GM12878 (cell line): ENCODE measurements around the gene DPM2. TPM values are rescaled to one million over a fixed set of nuclear protein-coding genes. Genes with fewer than 3 reads are reported as not detected.

ENCODE experiments used
- ATAC-seq: fragments of 200-7000 bp; cut with Tn5 transposase; 3 replicates; pipeline ENCODE4 v1.9.1; 2020; ENCODE audit warnings: mild to moderate bottlenecking, moderate library complexity
- BruUV-seq: library from RNA; stranded (reverse); fragments of 400-500 nt; replicated peaks from 2 replicates; lab custom pipeline; 2021; lab: Mats Ljungman, UMichigan
- CTCF ChIA-PET: fragments of 300-600 bp; sonication (Branson Sonifier 250); formaldehyde crosslinking; extraction: SDS; loops from one replicate; lab custom pipeline; 2021; ENCODE audit warnings: inconsistent platforms; lab: Yijun Ruan, JAX
- POLR2A ChIA-PET: fragments of 350-600 bp; formaldehyde crosslinking; extraction: SDS; loops from one replicate; lab custom pipeline; 2021; ENCODE audit warnings: inconsistent platforms; lab: Charles Lee
- RAD21 ChIA-PET: fragments of 300-600 bp; sonication (Branson Sonifier 250); formaldehyde crosslinking; loops from one replicate; lab custom pipeline; 2023; ENCODE audit warnings: antibody characterized with exemption; ENCODE audit not compliant: unreplicated experiment; lab: Charles Lee
- SMC1A ChIA-PET: fragments of 300-600 bp; sonication (Branson Sonifier 250); formaldehyde crosslinking; loops from one replicate; lab custom pipeline; 2023; ENCODE audit not compliant: unreplicated experiment, uncharacterized antibody; lab: Charles Lee
- DNase-seq: peaks from one replicate; pipeline ENCODE4 v3.0.0-alpha.2; 2011; ENCODE audit warnings: low read depth, low spot score
- FAIRE-seq: peaks from 3 replicates; lab custom pipeline; 2011; peaks lifted over from hg19 to GRCh38; lab: Jason Lieb, UNC
- H2AFZ ChIP-seq: 2 replicates; pipeline ENCODE4 v1.6.0; 2011; ENCODE audit warnings: low read depth, low read length, control low read depth; ENCODE audit not compliant: control insufficient read depth
- H3K27ac ChIP-seq: 2 replicates; pipeline ENCODE4 v1.5.1; 2011; ENCODE audit warnings: control low read depth; ENCODE audit not compliant: control insufficient read depth, insufficient read depth
- H3K27me3 ChIP-seq, 2 experiments: replicated peaks in 1 of 2; 2 replicates each; pipeline versions ENCODE4 v1.6.0 to v1.6.1; 2011; ENCODE audit warnings: low read length in 1 of 2; ENCODE audit not compliant: control insufficient read depth in 2 of 2, insufficient read depth in 2 of 2
- H3K36me3 ChIP-seq, 2 experiments: 2 replicates each; pipeline ENCODE4 v1.5.1; 2011; ENCODE audit warnings: low read length in 1 of 2; ENCODE audit not compliant: control insufficient read depth in 2 of 2, insufficient read depth in 2 of 2
- H3K4me1 ChIP-seq: 2 replicates; pipeline ENCODE4 v1.6.1; 2011; ENCODE audit warnings: mild to moderate bottlenecking, low read length, moderate library complexity, mixed read lengths; ENCODE audit not compliant: control insufficient read depth, insufficient read depth
- H3K4me2 ChIP-seq: 2 replicates; pipeline ENCODE4 v1.6.0; 2011; ENCODE audit warnings: control low read depth; ENCODE audit not compliant: control insufficient read depth, insufficient read depth
- H3K4me3 ChIP-seq: fragments of 200-600 bp; sonication (generic); 2 replicates; pipeline ENCODE4 v1.5.1; 2016
- H3K79me2 ChIP-seq: 2 replicates; pipeline ENCODE4 v1.6.0; 2011; ENCODE audit warnings: low read length; ENCODE audit not compliant: control insufficient read depth, insufficient read depth
- H3K9ac ChIP-seq: 2 replicates; pipeline ENCODE4 v1.8.0; 2011; ENCODE audit warnings: low read length, control low read depth, mixed read lengths; ENCODE audit not compliant: control insufficient read depth, insufficient read depth
- H3K9me3 ChIP-seq: replicated peaks from 3 replicates; pipeline ENCODE4 v1.5.1; 2011; ENCODE audit warnings: mild to moderate bottlenecking, low read length; ENCODE audit not compliant: control insufficient read depth, insufficient read depth
- H4K20me1 ChIP-seq: 2 replicates; pipeline ENCODE4 v1.6.0; 2011; ENCODE audit not compliant: control insufficient read depth, insufficient read depth
- CHD4 ChIP-seq: fragments of 200-600 bp; sonication (generic); IDR thresholded peaks from 2 replicates; pipeline ENCODE4 v1.6.1; 2016; ENCODE audit warnings: mild to moderate bottlenecking
- IRF4 ChIP-seq: IDR thresholded peaks from 2 replicates; pipeline ENCODE4 v1.6.1; 2011; ENCODE audit warnings: low read depth, low read length
- POLR2A ChIP-seq: IDR thresholded peaks from 2 replicates; pipeline ENCODE4 v1.6.1; 2011; ENCODE audit warnings: low read depth, mild to moderate bottlenecking, low read length
- RAD51 ChIP-seq: fragments of 450-650 bp; IDR thresholded peaks from 2 replicates; pipeline ENCODE4 v1.6.1; 2016; ENCODE audit warnings: moderate library complexity, mild to moderate bottlenecking, inconsistent platforms
- RCOR1 ChIP-seq: conservative IDR thresholded peaks from 2 replicates; pipeline ENCODE4 v1.6.1; 2012; ENCODE audit warnings: low read depth, low read length, improper control_type of control experiment
- RELA ChIP-seq: fragments of 450-650 bp; IDR thresholded peaks from 2 replicates; pipeline ENCODE4 v1.8.0; 2014; ENCODE audit warnings: borderline replicate concordance; ENCODE audit not compliant: partially characterized antibody
- SREBF1 ChIP-seq: IDR thresholded peaks from 2 replicates; pipeline ENCODE4 v1.6.1; 2012; ENCODE audit warnings: mild to moderate bottlenecking, low read length
- ZNF24 ChIP-seq: fragments of 450-650 bp; IDR thresholded peaks from 2 replicates; pipeline ENCODE4 v1.6.1; 2017; ENCODE audit warnings: antibody characterized with exemption, mild to moderate bottlenecking
- WGBS: methylation state at CpG from one replicate; pipeline ENCODE4 v1.1.6; 2016; ENCODE audit warnings: low lambda C conversion rate; ENCODE audit not compliant: insufficient replicate concordance, insufficient coverage; ENCODE audit errors: missing lambda C conversion rate; 5-methylcytosine and 5-hydroxymethylcytosine counted together
- in situ Hi-C: fragments of 300-500 bp; cut with MboI; formaldehyde crosslinking; loops from 9 replicates; pipeline ENCODE4 v1.14.3; 2018; ENCODE audit warnings: mixed read lengths
- intact Hi-C: fragments of 100-400 bp; cut with micrococcal nuclease; formaldehyde crosslinking; loops from one replicate; pipeline ENCODE4 v1.14.2; 2022; ENCODE audit not compliant: unreplicated experiment
- polyA plus RNA-seq, 11 experiments: library from polyadenylated mRNA; depleted of rRNA in 4 of 11; unstranded in 6 of 11; stranded (reverse) in 5 of 11; fragments of >200 nt; fragmentation: Nextera tagmentation in 4 of 11; fragmentation: Illumina TruSeq in 1 of 11; extraction: Ambion mirVana in 4 of 11; extraction: Trizol in 1 of 11; gene quantifications; 1 replicate in 1 of 11; 2 replicates in 10 of 11; pipeline versions ENCODE4 v1.2.1 to v1.2.3, GENCODE V29; 2011 to 2016; ENCODE audit warnings: inconsistent platforms in 2 of 11, missing spikeins in 2 of 11, low read depth in 1 of 11
- total RNA-seq, 4 experiments: library from RNA; depleted of rRNA in 3 of 4; stranded (reverse); fragments of >200 nt in 3 of 4; fragmentation: Illumina TruSeq in 1 of 4; extraction: Trizol in 1 of 4; gene quantifications; 2 replicates each; pipeline versions ENCODE4 v1.2.1 to v1.2.3, GENCODE V29; 2013 to 2021
- TF ChIP-seq, protein P1 (sequence below): fragments of 450-650 bp; formaldehyde crosslinking; IDR thresholded peaks from 2 replicates; pipeline ENCODE4 v1.4.0; 2022; ENCODE audit warnings: mild to moderate bottlenecking, moderate library complexity
- TF ChIP-seq, protein P2 (sequence below): fragments of 450-650 bp; IDR thresholded peaks from 2 replicates; pipeline ENCODE4 v1.6.1; 2017; ENCODE audit warnings: mild to moderate bottlenecking, moderate library complexity

The DPM2 gene
- total and polyA plus RNA-seq, 10 of the 15 experiments (the other 5 are each of a cell fraction or from before 2014, with no cell fraction given): 22.7 to 77.9 (median 44.7) TPM

DNA sequence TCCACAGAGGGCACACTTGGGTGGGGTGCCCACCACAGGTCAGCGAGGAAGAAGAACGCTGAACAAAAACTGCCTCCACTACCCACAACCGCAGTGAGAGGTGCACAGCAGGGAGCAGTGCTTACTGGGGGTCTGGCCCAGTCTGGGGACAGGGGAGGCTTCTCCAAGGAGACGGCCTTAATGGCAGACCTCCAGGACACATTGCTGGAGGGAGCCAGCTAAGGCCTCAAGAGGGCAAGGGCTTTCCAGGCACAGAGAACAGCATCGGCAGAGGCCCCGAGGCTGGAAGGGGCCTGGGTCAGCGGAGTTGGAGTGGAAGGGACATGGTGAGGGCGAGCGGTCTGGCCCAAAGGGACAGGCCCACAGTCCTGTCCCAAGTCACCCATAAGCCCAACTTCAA lies 8.3 kb upstream of the DPM2 start:
- ATAC-seq (no peak), DNase-seq (no peak), FAIRE-seq (no peak)
- ChIA-PET RAD21 (no interaction called here), SMC1A (no interaction called here), POLR2A (no interaction called here), CTCF (interaction anchor here (7.7 to 13.8 kb wide), 2 partner anchors 86 to 91 kb away, joined by 261 to 332 read pairs; no protein-coding TSS in a partner anchor)
- Histone ChIP-seq H3K27me3 (no peaks in the 10 kb centered on the region), H3K9ac (no peak overlapping the region), H3K4me1 (peaks cover 7% of the 10 kb centered on the region), H2AFZ (no peak overlapping the region), H3K36me3 (peaks cover 0 to 11% of the 10 kb centered on the region in 2 experiments; a peak in 3 of 4 replicates), H3K27ac (no peak overlapping the region), H3K4me2 (no peak overlapping the region), H3K4me3 (no peak overlapping the region), H3K79me2 (no peaks in the 10 kb centered on the region), H4K20me1 (no peaks in the 10 kb centered on the region), H3K9me3 (no peaks in the 10 kb centered on the region)
- BruUV-seq: no TSS peak
- in situ Hi-C loops: no loop called here
- no peak for TF ChIP-seq RAD51
- TF ChIP-seq ZNF24: no peak
- 97% methylated on average over 9 of the region's 9 CpGs for WGBS
- intact Hi-C loops: no loop called here

DNA sequence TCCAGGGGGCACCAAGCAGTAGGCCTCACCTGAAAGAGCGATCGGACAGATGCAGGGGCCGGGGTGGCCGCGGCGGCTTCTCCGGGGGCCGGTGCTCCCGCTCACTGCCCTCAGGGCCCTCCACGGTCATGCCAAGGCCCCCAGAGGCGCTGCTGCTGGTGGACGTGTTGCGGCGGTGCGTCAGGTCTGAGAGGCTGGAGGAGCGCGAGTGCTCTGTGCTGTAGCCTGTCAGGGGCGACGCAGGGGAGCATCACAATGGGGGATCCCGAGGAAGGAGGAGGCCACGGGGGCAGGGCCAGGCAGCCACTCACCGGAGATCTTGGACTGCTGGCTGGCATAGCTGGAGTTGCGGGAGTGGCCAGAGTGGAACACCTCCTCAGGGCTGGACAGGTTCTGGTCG lies 7.7 kb upstream of the DPM2 start:
- H3K27me3 ChIP-seq: no peaks in the 10 kb centered on the region
- no peak overlapping the region for H3K4me2 ChIP-seq
- DNase-seq (no peak), ATAC-seq (no peak), FAIRE-seq (no peak)
- no peak overlapping the region for H3K27ac ChIP-seq
- H3K9me3 ChIP-seq: no peaks in the 10 kb centered on the region
- 95% methylated on average over 23 of the region's 24 CpGs for WGBS
- H3K9ac ChIP-seq: no peak overlapping the region
- RAD21 ChIA-PET: interaction anchor here (0.5 kb wide), 1 partner anchor 51 kb away, joined by 3 read pairs; no protein-coding TSS in a partner anchor
- no peak overlapping the region for H2AFZ ChIP-seq
- in situ Hi-C loops (no loop called here), intact Hi-C loops (no loop called here)
- POLR2A ChIA-PET: no interaction called here
- CTCF ChIA-PET: interaction anchor here (5.4 to 7.7 kb wide), 2 partner anchors 91 to 173 kb away, joined by 22 to 261 read pairs; no protein-coding TSS in a partner anchor
- H4K20me1 ChIP-seq: no peaks in the 10 kb centered on the region
- peaks cover 7% of the 10 kb centered on the region for H3K4me1 ChIP-seq
- no TSS peak for BruUV-seq
- H3K79me2 ChIP-seq: no peaks in the 10 kb centered on the region
- H3K36me3 ChIP-seq: peaks cover 0 to 11% of the 10 kb centered on the region in 2 experiments; a peak in 3 of 4 replicates
- no peak overlapping the region for H3K4me3 ChIP-seq
- SMC1A ChIA-PET: interaction anchor here (7.2 kb wide), 1 partner anchor 88 kb away, joined by 84 read pairs; no protein-coding TSS in a partner anchor
- no peak for TF ChIP-seq RELA
- TF ChIP-seq RCOR1: no peak
- TF ChIP-seq, protein P1, sequence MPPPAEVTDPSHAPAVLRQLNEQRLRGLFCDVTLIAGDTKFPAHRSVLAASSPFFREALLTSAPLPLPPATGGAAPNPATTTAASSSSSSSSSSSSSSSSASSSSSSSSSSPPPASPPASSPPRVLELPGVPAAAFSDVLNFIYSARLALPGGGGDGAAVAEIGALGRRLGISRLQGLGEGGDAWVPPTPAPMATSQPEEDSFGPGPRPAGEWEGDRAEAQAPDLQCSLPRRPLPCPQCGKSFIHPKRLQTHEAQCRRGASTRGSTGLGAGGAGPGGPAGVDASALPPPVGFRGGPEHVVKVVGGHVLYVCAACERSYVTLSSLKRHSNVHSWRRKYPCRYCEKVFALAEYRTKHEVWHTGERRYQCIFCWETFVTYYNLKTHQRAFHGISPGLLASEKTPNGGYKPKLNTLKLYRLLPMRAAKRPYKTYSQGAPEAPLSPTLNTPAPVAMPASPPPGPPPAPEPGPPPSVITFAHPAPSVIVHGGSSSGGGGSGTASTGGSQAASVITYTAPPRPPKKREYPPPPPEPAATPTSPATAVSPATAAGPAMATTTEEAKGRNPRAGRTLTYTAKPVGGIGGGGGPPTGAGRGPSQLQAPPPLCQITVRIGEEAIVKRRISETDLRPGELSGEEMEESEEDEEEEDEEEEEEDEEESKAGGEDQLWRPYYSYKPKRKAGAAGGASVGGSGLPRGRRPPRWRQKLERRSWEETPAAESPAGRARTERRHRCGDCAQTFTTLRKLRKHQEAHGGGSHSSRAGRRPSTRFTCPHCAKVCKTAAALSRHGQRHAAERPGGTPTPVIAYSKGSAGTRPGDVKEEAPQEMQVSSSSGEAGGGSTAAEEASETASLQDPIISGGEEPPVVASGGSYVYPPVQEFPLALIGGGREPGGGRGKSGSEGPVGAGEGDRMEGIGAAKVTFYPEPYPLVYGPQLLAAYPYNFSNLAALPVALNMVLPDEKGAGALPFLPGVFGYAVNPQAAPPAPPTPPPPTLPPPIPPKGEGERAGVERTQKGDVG (CRISPR knock-in tag): no peak
- no peak for TF ChIP-seq IRF4
- no peak for TF ChIP-seq CHD4
- no peak for TF ChIP-seq POLR2A
- no peak for TF ChIP-seq SREBF1
- TF ChIP-seq, protein P2, sequence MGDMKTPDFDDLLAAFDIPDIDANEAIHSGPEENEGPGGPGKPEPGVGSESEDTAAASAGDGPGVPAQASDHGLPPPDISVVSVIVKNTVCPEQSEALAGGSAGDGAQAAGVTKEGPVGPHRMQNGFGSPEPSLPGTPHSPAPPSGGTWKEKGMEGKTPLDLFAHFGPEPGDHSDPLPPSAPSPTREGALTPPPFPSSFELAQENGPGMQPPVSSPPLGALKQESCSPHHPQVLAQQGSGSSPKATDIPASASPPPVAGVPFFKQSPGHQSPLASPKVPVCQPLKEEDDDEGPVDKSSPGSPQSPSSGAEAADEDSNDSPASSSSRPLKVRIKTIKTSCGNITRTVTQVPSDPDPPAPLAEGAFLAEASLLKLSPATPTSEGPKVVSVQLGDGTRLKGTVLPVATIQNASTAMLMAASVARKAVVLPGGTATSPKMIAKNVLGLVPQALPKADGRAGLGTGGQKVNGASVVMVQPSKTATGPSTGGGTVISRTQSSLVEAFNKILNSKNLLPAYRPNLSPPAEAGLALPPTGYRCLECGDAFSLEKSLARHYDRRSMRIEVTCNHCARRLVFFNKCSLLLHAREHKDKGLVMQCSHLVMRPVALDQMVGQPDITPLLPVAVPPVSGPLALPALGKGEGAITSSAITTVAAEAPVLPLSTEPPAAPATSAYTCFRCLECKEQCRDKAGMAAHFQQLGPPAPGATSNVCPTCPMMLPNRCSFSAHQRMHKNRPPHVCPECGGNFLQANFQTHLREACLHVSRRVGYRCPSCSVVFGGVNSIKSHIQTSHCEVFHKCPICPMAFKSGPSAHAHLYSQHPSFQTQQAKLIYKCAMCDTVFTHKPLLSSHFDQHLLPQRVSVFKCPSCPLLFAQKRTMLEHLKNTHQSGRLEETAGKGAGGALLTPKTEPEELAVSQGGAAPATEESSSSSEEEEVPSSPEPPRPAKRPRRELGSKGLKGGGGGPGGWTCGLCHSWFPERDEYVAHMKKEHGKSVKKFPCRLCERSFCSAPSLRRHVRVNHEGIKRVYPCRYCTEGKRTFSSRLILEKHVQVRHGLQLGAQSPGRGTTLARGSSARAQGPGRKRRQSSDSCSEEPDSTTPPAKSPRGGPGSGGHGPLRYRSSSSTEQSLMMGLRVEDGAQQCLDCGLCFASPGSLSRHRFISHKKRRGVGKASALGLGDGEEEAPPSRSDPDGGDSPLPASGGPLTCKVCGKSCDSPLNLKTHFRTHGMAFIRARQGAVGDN: no peak
